B cell (primary cell): Measurements from ENCODE around the gene TAPBPL. TPM values are rescaled to one million over a fixed set of nuclear protein-coding genes. Genes with fewer than 3 reads are reported as not detected.
A peak's percentile ranks its signal among the peaks of the same experiment; 100 is the strongest.

Source experiments
- ATAC-seq: fragments of 200-7000 bp; cut with Tn5 transposase; one replicate; pipeline ENCODE4 v1.10.0; 2021; ENCODE audit warnings: low read depth, mild to moderate bottlenecking, moderate number of reproducible peaks, moderate library complexity
- CTCF ChIA-PET: fragments of 350-600 bp; sonication (Branson Sonifier 250); formaldehyde crosslinking; loops from one replicate; lab custom pipeline; 2021; ENCODE audit warnings: antibody characterized with exemption, inconsistent platforms; lab: Charles Lee
- POLR2A ChIA-PET: fragments of 350-600 bp; sonication (Branson Sonifier 250); formaldehyde crosslinking; loops from one replicate; lab custom pipeline; 2021; ENCODE audit warnings: antibody characterized with exemption; lab: Charles Lee
- DNase-seq: peaks from one replicate; pipeline ENCODE4 v3.0.0; 2013
- H2AFZ ChIP-seq: 2 replicates; pipeline ENCODE4 v1.6.1; 2012; ENCODE audit warnings: mild to moderate bottlenecking, low read depth, low read length; ENCODE audit not compliant: insufficient read depth, poor library complexity, severe bottlenecking
- H3K27ac ChIP-seq, 2 donors: 1 replicate in 1 of 2; 2 replicates in 1 of 2; pipeline ENCODE4 v1.5.1; 2012 to 2013; ENCODE audit warnings: low read length in 2 of 2, mild to moderate bottlenecking in 2 of 2, moderate library complexity in 1 of 2
- H3K27me3 ChIP-seq, 4 experiments: fragments of 200-600 bp in 1 of 4; sonication (generic) in 1 of 4; replicated peaks in 1 of 4; 1 replicate in 2 of 4; 2 replicates in 2 of 4; pipeline versions ENCODE4 v1.6.1 to v1.7.0; 2013 to 2016; ENCODE audit warnings: low read length in 3 of 4, mild to moderate bottlenecking in 2 of 4, mixed read lengths in 1 of 4, moderate library complexity in 1 of 4; ENCODE audit not compliant: insufficient read depth in 4 of 4, control insufficient read depth in 3 of 4; ENCODE audit errors: control extremely low read depth in 1 of 4
- H3K36me3 ChIP-seq, 2 experiments: replicated peaks in 1 of 2; 1 replicate in 1 of 2; 2 replicates in 1 of 2; pipeline versions ENCODE4 v1.6.1 to v1.7.1; 2013; ENCODE audit warnings: low read length in 1 of 2; ENCODE audit not compliant: insufficient read depth in 2 of 2, control insufficient read depth in 1 of 2; ENCODE audit errors: control extremely low read depth in 1 of 2, extremely low read depth in 1 of 2
- H3K4me1 ChIP-seq, 2 donors: fragments of 200-600 bp in 1 of 2; sonication (generic) in 1 of 2; 1 replicate in 1 of 2; 2 replicates in 1 of 2; pipeline versions ENCODE4 v1.5.1 to v1.6.1; 2013 to 2017; ENCODE audit warnings: low read length in 2 of 2; ENCODE audit not compliant: control insufficient read depth in 2 of 2, insufficient read depth in 2 of 2
- H3K4me2 ChIP-seq: replicated peaks from 2 replicates; pipeline ENCODE3; 2012; ENCODE audit warnings: mild to moderate bottlenecking, low read depth, low read length; ENCODE audit not compliant: poor library complexity, severe bottlenecking
- H3K4me3 ChIP-seq, 5 experiments: fragments of 200-600 bp in 1 of 5; sonication (generic) in 1 of 5; 1 replicate in 3 of 5; 2 replicates in 2 of 5; pipeline versions ENCODE4 v1.5.1 to v1.7.0; 2011 to 2016; ENCODE audit warnings: low read length in 4 of 5, mild to moderate bottlenecking in 4 of 5, low read depth in 2 of 5, control low read depth in 1 of 5, moderate library complexity in 1 of 5; ENCODE audit not compliant: insufficient read depth in 1 of 5; ENCODE audit errors: control extremely low read depth in 1 of 5, extremely low read depth in 1 of 5
- H3K79me2 ChIP-seq: fragments of 200-600 bp; sonication (generic); one replicate; pipeline ENCODE4 v1.6.0; 2016; ENCODE audit warnings: low read length; ENCODE audit not compliant: control insufficient read depth, insufficient read depth
- H3K9ac ChIP-seq: fragments of 200-600 bp; sonication (generic); 2 replicates; pipeline ENCODE4 v1.6.1; 2017; ENCODE audit warnings: mild to moderate bottlenecking, low read length, moderate library complexity
- H3K9me3 ChIP-seq, 3 donors: one replicate each; pipeline versions ENCODE4 v1.6.1 to v1.7.1; 2013; ENCODE audit warnings: low read length in 2 of 3; ENCODE audit not compliant: control insufficient read depth in 2 of 3, insufficient read depth in 1 of 3; ENCODE audit errors: control extremely low read depth in 1 of 3
- H4K20me1 ChIP-seq: 2 replicates; pipeline ENCODE4 v1.6.0; 2012; ENCODE audit warnings: mild to moderate bottlenecking, low read length; ENCODE audit not compliant: insufficient read depth, control insufficient read depth, poor library complexity, severe bottlenecking
- H3K27ac Mint-ChIP-seq: one replicate; pipeline ENCODE4 v1.8.0; 2021; ENCODE audit warnings: mixed read lengths
- H3K27me3 Mint-ChIP-seq: one replicate; pipeline ENCODE4 v1.8.0; 2021; ENCODE audit warnings: mixed read lengths
- H3K4me1 Mint-ChIP-seq: one replicate; pipeline ENCODE4 v1.8.0; 2021; ENCODE audit warnings: mixed read lengths
- H3K4me3 Mint-ChIP-seq: one replicate; pipeline ENCODE4 v1.8.0; 2021; ENCODE audit warnings: mixed read lengths
- H3K9me3 Mint-ChIP-seq: one replicate; pipeline ENCODE4 v1.8.0; 2022; ENCODE audit warnings: mixed read lengths; ENCODE audit not compliant: insufficient read depth
- CTCF ChIP-seq: fragments of 200-600 bp; IDR thresholded peaks from one replicate; pipeline ENCODE4 v1.8.0; 2022; ENCODE audit warnings: antibody characterized with exemption, mild to moderate bottlenecking
- EZH2 ChIP-seq: IDR thresholded peaks from 2 replicates; pipeline ENCODE4 v1.6.1; 2012; ENCODE audit warnings: borderline replicate concordance, low read depth, mild to moderate bottlenecking, moderate library complexity, low read length; ENCODE audit not compliant: insufficient read depth, poor library complexity, severe bottlenecking
- WGBS: methylation state at CpG from one replicate; pipeline ENCODE4 v1.1.5; 2013; ENCODE audit warnings: missing lambda C conversion rate; ENCODE audit not compliant: insufficient coverage; 5-methylcytosine and 5-hydroxymethylcytosine counted together
- intact Hi-C: fragments of 100-400 bp; cut with micrococcal nuclease; formaldehyde crosslinking; loops from one replicate; pipeline ENCODE4 v1.10.0; 2022
- polyA plus RNA-seq: library from polyadenylated mRNA; depleted of rRNA; stranded (reverse); fragments of >200 nt; gene quantifications from 2 replicates; pipeline ENCODE4 v1.2.3, GENCODE V29; 2012
- total RNA-seq, 2 donors: library from RNA; stranded (reverse); fragments of 120-200 nt in 1 of 2; gene quantifications; 1 replicate in 1 of 2; 2 replicates in 1 of 2; pipeline versions ENCODE4 v1.2.3 to v1.2.4, GENCODE V29; 2013 to 2022

TAPBPL gene
- total and polyA plus RNA-seq, 2 donors (not counting 1 experiment from before 2014, with no cell fraction given): 80.5 to 103 TPM

GRCh38 chr12:6461401-6462233 lies 9.8 kb downstream of the TAPBPL start:
- Histone ChIP-seq H3K9me3 (no peaks in the 10 kb centered on the region), H3K27me3 (no peaks in the 10 kb centered on the region), H3K4me1 (peaks cover 67 to 93% of the 10 kb centered on the region in 2 donors), H2AFZ (peak overlapping the region; percentile 29), H4K20me1 (peaks cover 9% of the 10 kb centered on the region), H3K9ac (peak overlapping the region; percentile 14), H3K36me3 (peaks cover 5 to 78% of the 10 kb centered on the region in 2 experiments), H3K4me2 (peak overlapping the region; percentile 71), H3K27ac (peak overlapping the region; percentile 89 to 93), H3K4me3 (peak overlapping the region in 2 of 5 experiments; percentile 20 to 23), H3K79me2 (peaks cover 48% of the 10 kb centered on the region)
- 14% methylated on average over 9 of the region's 15 CpGs for WGBS
- ChIA-PET POLR2A (interaction anchor here (0.5 to 4.8 kb wide), 12 partner anchors 9 to 400 kb away, joined by 3 to 72 read pairs (median 6); partner anchors contain the start of genes CD27, MRPL51, TAPBPL and VAMP1), CTCF (interaction anchor here (0.7 to 8.9 kb wide), 11 partner anchors 9 to 104 kb away, joined by 3 to 383 read pairs (median 9); partner anchors contain the start of genes CD27, MRPL51, TAPBPL and VAMP1)
- peak overlapping the region; percentile 72 for H3K4me3 Mint-ChIP-seq
- peaks cover 86% of the 10 kb centered on the region for H3K4me1 Mint-ChIP-seq
- DNase-seq: peak; percentile 94
- ATAC-seq: peak; percentile 87
- intact Hi-C loops: loop anchor here (1.0 to 10.0 kb wide), 5 partner anchors 9 to 127 kb away; partner anchors contain the start of genes TAPBPL and VAMP1
- no peaks in the 10 kb centered on the region for H3K27me3 Mint-ChIP-seq
- peak overlapping the region; percentile 98 for H3K27ac Mint-ChIP-seq
- TF ChIP-seq CTCF: no peak
- TF ChIP-seq EZH2: no peak
- H3K9me3 Mint-ChIP-seq: no peaks in the 10 kb centered on the region
